Activated CD8-positive, alpha-beta T cell treated with anti-CD3 and anti-CD28 coated beads, Interleukin-2, amount 10 ng/mL, durations not matched to agents 7 days and 5 days (primary cell): ENCODE data around the gene SLC25A21. TPM values are rescaled to one million over a fixed set of nuclear protein-coding genes. Genes with fewer than 3 reads are reported as not detected.
A peak's percentile ranks its signal among the peaks of the same experiment; 100 is the strongest.

ENCODE experiments used
- ATAC-seq: fragments of 150-1000 bp; cut with Tn5 transposase; one replicate; pipeline ENCODE4 v1.10.0; 2021; ENCODE audit warnings: moderate library complexity
- CTCF ChIA-PET: fragments of 350-600 bp; sonication (Branson Sonifier 250); formaldehyde crosslinking; loops from one replicate; lab custom pipeline; 2021; ENCODE audit warnings: antibody characterized with exemption; lab: Charles Lee
- POLR2A ChIA-PET: fragments of 350-600 bp; sonication (Branson Sonifier 250); formaldehyde crosslinking; loops from one replicate; lab custom pipeline; 2021; ENCODE audit warnings: antibody characterized with exemption; lab: Charles Lee
- DNase-seq: peaks from one replicate; pipeline ENCODE4 v3.0.0-alpha.2; 2020
- H3K27ac Mint-ChIP-seq: one replicate; pipeline ENCODE4 v1.8.0; 2021; ENCODE audit warnings: mild to moderate bottlenecking, mixed read lengths
- H3K27me3 Mint-ChIP-seq: one replicate; pipeline ENCODE4 v1.8.0; 2021; ENCODE audit warnings: low read depth, mixed read lengths
- H3K36me3 Mint-ChIP-seq: one replicate; pipeline ENCODE4 v1.8.0; 2021; ENCODE audit warnings: low read depth, mixed read lengths
- H3K4me1 Mint-ChIP-seq: one replicate; pipeline ENCODE4 v1.8.0; 2021; ENCODE audit warnings: low read depth, mixed read lengths
- H3K4me3 Mint-ChIP-seq: one replicate; pipeline ENCODE4 v1.8.0; 2021; ENCODE audit warnings: mild to moderate bottlenecking, mixed read lengths
- H3K9me3 Mint-ChIP-seq: one replicate; pipeline ENCODE4 v1.8.0; 2022; ENCODE audit warnings: mixed read lengths; ENCODE audit not compliant: insufficient read depth
- total RNA-seq, 2 experiments: library from RNA; stranded (reverse); gene quantifications; one replicate each; pipeline ENCODE4 v1.2.3, GENCODE V29; 2021

The SLC25A21 gene
- total RNA-seq, 2 experiments from 2014 or later = not detected

DNA sequence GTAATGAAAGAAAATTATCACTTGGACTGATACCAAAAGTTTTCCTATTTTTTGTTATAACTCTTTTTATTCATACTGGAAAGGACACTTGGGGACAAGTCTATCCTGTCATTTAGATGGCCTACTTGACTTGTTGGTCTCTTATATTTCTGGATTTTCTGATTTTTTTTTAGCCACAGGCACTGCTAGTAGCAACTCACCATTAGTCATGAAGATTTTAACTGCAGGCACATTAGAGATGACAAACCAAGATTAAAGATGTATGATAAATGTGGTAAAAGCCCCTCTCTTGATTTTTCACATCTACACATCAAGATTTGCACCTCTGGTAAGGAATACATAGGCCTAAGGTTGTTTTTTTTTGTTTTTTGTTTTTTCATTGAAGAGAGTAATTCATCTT, 217.0 kb downstream of the SLC25A21 start:
- H3K9me3 Mint-ChIP-seq = no peaks in the 10 kb centered on the region
- POLR2A ChIA-PET = no interaction called here
- H3K4me3 Mint-ChIP-seq = no peak overlapping the region
- H3K36me3 Mint-ChIP-seq = no peaks in the 10 kb centered on the region
- DNase-seq = no peak
- H3K27ac Mint-ChIP-seq = no peak overlapping the region
- no peaks in the 10 kb centered on the region for H3K27me3 Mint-ChIP-seq
- ATAC-seq = no peak
- no peaks in the 10 kb centered on the region for H3K4me1 Mint-ChIP-seq
- CTCF ChIA-PET = no interaction called here

DNA sequence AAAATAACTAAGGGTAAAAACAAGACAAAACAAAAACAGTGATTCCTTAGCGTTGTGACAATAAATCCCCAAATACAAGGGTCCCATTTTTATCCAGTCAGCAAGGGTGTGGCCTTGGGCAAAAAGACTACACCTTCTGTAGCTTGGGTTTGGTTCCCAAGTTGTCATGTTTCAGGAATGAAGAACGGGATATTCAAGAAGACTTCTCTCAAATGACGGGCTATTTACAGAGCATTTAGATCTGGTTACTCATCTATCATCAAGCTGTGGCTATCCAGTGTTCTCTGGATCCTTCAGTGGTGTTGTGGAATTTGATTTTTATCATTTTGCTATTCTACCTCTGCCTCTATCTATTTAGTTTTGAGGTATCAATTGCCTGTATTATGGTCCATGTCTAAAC, 219.7 kb downstream of the SLC25A21 start:
- ChIA-PET POLR2A (no interaction called here), CTCF (interaction anchor here (2.5 kb wide), 1 partner anchor 11 kb away, joined by 17 read pairs; no protein-coding TSS in a partner anchor)
- Mint-ChIP-seq H3K9me3 (no peaks in the 10 kb centered on the region), H3K4me1 (no peaks in the 10 kb centered on the region), H3K4me3 (no peak overlapping the region), H3K27me3 (no peaks in the 10 kb centered on the region), H3K36me3 (no peaks in the 10 kb centered on the region), H3K27ac (no peak overlapping the region)
- ATAC-seq = no peak
- no peak for DNase-seq

DNA sequence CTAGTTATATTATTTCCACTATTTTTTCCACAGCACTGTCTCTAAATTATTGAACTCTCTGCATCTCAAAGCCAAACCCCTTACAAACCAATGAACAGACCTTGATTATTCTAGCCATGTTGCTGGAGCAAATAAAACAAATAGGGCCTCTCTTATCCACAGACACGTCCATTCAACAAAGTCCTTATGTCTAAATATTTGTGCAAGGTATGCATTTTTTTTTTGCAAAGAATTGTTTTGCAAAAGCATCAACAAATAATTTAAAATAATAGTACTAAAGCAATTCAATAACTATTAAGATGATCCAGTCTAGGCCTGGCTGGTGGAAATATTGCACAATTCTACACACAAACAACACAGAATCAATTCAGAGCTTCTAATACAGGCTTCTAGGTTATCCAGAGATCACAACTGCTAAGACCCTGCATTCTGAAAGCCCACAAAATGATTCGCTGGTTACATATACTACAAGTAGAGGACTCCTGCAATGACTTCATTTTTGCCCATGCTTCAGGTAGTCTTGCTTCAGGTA, 221.0 kb downstream of the SLC25A21 start:
- ATAC-seq (no peak), DNase-seq (no peak)
- Mint-ChIP-seq H3K27me3 (no peaks in the 10 kb centered on the region), H3K27ac (no peak overlapping the region), H3K4me1 (no peaks in the 10 kb centered on the region), H3K9me3 (no peaks in the 10 kb centered on the region), H3K4me3 (no peak overlapping the region), H3K36me3 (no peaks in the 10 kb centered on the region)
- ChIA-PET POLR2A (no interaction called here), CTCF (no interaction called here)

DNA sequence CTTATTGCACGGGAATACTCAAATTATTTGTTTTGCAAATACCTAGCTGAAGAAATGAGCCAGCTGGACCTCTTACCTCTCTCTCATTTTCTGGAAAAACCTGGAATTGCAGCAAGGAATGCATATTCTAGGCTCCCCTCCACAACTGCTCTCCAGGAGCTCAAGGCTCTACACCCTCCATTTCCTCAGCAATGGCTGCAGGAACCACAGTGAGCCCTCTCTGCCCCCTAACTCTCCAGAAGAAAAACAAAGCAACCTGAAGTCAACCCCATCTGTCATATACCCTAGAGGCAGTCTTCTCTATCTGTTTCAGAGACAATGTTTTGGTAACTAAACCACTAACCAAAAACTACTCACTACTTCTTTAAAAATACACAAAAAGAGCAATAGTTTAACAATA, 221.6 kb downstream of the SLC25A21 start:
- DNase-seq (no peak), ATAC-seq (no peak)
- Mint-ChIP-seq H3K4me3 (no peak overlapping the region), H3K4me1 (no peaks in the 10 kb centered on the region), H3K36me3 (no peaks in the 10 kb centered on the region), H3K27me3 (no peaks in the 10 kb centered on the region), H3K9me3 (no peaks in the 10 kb centered on the region), H3K27ac (no peak overlapping the region)
- CTCF ChIA-PET = no interaction called here
- POLR2A ChIA-PET = no interaction called here

DNA sequence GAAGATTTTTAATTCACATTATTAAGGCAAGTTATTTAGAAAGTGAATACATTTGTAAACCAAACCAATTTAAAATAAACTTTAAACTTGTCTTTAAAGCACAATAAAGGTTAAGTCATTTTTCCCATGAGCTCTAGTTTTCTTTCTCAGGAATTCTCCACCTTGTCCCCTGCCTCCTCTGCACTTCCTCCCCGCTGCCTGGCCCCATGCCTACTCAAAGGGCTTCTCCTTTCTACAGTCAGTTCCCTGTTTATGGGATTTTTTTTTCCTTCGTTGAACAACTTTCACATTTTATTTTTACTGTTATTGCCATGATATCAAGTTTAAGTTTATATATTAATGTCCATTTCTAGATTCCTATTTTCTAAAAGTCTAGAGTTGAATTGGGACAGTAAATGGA, 223.0 kb downstream of the SLC25A21 start:
- H3K4me1 Mint-ChIP-seq = no peaks in the 10 kb centered on the region
- CTCF ChIA-PET = no interaction called here
- POLR2A ChIA-PET = no interaction called here
- no peak overlapping the region for H3K4me3 Mint-ChIP-seq
- H3K27me3 Mint-ChIP-seq = no peaks in the 10 kb centered on the region
- H3K36me3 Mint-ChIP-seq = no peaks in the 10 kb centered on the region
- DNase-seq (no peak), ATAC-seq (no peak)
- no peak overlapping the region for H3K27ac Mint-ChIP-seq
- H3K9me3 Mint-ChIP-seq = no peaks in the 10 kb centered on the region

DNA sequence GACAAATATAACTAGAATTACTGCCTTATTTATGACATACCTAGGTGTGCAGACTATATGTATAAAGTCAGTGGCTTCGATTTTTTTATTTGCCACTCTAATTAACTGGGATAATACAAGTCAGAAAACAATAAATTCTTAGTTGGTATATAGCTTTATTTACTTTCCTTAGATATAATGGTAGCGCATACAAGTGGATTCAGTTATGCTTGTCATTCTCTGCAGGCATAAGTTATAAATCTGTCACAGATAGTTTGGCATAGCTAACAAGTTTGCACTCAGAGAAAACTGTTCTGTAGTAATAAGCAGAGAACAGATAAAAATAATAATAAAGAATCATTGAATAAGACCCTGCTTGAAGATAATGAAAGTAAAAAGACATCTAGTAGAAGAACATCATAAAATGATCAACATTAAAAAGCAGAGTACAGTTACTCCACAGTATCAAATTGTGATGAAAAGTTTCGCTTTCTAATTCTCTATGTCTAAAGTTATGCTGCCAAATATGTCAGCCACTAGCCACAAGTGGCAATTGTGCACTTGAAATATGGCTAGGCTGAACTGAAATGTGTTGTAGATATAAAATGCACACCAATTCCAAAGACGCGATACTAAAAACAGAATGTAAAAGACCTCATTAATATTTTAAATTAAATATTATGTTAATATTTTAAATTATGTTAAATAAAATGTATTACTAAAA, 224.1 kb downstream of the SLC25A21 start:
- Mint-ChIP-seq H3K9me3 (no peaks in the 10 kb centered on the region), H3K27ac (no peak overlapping the region), H3K27me3 (no peaks in the 10 kb centered on the region), H3K4me3 (no peak overlapping the region), H3K36me3 (no peaks in the 10 kb centered on the region), H3K4me1 (no peaks in the 10 kb centered on the region)
- ChIA-PET CTCF (no interaction called here), POLR2A (no interaction called here)
- DNase-seq = no peak
- ATAC-seq = no peak

DNA sequence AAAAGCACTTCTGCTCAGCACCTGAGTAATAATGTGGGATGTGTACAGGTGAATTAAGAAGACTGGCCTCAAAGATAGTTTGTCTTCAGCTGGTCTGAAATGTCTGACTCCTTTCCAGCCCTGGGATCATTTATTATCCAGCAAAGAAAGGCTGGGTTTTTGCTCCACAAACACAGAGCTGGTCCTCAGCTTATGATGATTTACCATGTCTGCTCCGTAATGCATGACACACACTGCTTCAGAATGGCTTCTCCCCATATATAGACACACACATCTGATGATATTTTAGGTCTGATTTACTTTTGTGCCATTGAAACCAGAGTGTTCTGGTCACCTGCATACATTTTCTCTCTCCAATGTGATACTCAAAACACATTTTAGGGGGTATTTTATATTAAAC, 225.0 kb downstream of the SLC25A21 start:
- Mint-ChIP-seq H3K4me1 (no peaks in the 10 kb centered on the region), H3K27me3 (no peaks in the 10 kb centered on the region), H3K4me3 (no peak overlapping the region), H3K9me3 (no peaks in the 10 kb centered on the region), H3K36me3 (no peaks in the 10 kb centered on the region), H3K27ac (no peak overlapping the region)
- POLR2A ChIA-PET = no interaction called here
- DNase-seq (no peak), ATAC-seq (no peak)
- CTCF ChIA-PET = no interaction called here

DNA sequence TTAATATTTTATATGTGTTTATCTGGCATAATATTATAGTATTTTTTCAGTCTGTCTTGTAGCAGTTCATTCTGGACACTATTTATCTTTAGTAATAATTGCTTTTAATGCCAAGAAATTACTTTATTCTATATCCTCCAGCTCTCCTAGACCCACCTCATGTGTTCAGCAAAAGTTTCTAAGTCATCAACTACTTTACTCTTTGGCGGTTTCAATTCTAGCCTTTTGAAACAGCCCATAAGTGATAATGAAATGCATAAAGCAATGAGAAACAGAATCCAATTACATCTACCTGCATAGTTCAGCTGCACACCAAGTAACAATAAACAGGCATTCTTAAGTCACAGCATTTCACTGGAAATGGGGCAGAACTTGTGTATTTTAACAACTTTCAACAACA, 225.5 kb downstream of the SLC25A21 start:
- Mint-ChIP-seq H3K27me3 (no peaks in the 10 kb centered on the region), H3K9me3 (no peaks in the 10 kb centered on the region), H3K36me3 (no peaks in the 10 kb centered on the region), H3K4me3 (no peak overlapping the region), H3K27ac (no peak overlapping the region), H3K4me1 (no peaks in the 10 kb centered on the region)
- ChIA-PET CTCF (no interaction called here), POLR2A (no interaction called here)
- ATAC-seq (no peak), DNase-seq (no peak)

DNA sequence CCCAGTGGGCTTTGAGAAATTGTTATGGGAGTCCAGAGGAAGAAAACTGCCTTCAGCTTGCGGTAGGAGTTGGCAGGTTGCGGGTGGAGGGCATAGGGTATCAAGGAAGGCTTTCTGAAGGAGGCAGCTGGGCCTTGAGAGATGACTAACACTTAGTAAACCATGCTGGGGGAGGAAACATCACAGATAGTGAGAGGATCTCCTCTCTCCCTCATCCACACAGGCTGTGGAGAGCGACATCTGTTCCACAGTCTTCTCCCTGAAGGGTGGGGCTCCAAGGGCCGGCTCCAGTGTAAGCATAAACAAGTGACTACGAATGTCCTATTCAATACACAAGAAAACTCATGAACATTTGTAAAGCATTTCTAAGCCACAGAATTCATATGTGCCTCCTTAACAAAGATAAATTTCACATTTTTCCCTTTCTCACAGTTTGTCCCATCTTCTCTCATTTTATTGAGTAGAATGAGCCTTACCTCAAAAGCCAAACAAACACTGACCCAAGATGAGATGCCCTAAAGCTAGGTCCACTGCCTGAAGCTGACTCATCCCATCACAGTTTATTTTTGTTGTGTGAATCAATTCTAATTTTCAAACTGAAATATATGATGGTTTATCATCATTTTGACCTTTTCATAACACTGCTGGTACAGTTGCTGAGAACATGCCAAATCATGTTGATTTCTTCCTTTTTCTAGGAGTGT, 227.9 kb downstream of the SLC25A21 start:
- POLR2A ChIA-PET = interaction anchor here (0.6 kb wide), 1 partner anchor 113 kb away, joined by 4 read pairs; no protein-coding TSS in a partner anchor
- CTCF ChIA-PET = interaction anchor here (1.4 kb wide), 1 partner anchor 391 kb away, joined by 4 read pairs; no protein-coding TSS in a partner anchor
- H3K4me1 Mint-ChIP-seq = no peaks in the 10 kb centered on the region
- H3K27me3 Mint-ChIP-seq = no peaks in the 10 kb centered on the region
- H3K9me3 Mint-ChIP-seq = no peaks in the 10 kb centered on the region
- H3K27ac Mint-ChIP-seq = no peak overlapping the region
- ATAC-seq = no peak
- no peak for DNase-seq
- H3K36me3 Mint-ChIP-seq = no peaks in the 10 kb centered on the region
- no peak overlapping the region for H3K4me3 Mint-ChIP-seq

DNA sequence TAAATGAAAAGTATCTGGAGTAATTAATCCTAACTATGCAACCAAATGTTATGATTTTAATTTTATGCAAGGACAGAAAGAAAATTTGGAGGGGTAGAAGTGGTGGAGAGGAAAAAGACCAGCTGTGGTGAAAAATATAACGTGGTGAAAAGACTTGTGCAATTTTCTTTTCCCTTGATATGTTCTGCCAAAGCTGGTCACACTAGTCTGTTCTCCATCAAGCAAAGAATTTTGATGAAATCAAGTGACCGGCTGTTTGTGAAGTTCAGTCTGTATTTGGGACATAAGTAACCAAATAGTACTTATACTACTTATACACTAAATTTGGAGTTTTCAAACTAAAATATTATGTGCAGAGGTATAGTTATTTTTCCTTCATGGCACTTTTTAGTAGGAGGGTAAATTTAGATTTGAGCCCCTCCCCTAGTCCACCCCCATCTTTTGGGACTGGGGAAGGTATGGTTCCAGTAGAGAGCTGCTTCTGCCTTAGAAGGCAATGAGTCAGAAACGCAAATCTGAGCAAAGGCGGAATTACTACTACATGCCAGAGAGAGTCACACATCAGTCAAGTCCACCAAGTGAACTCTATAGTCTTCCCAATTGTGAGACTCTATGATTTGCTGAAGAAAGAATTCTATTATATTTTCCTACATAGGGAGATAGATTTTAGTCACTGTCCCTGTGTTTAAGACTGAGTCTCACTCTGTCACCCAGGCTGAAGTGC, 229.7 kb downstream of the SLC25A21 start:
- no peak overlapping the region for H3K4me3 Mint-ChIP-seq
- H3K36me3 Mint-ChIP-seq = no peaks in the 10 kb centered on the region
- ChIA-PET POLR2A (no interaction called here), CTCF (interaction anchor here (0.7 to 2.1 kb wide), 9 partner anchors 10 to 388 kb away, joined by 3 to 33 read pairs (median 6); no protein-coding TSS in a partner anchor)
- no peaks in the 10 kb centered on the region for H3K27me3 Mint-ChIP-seq
- DNase-seq (no peak), ATAC-seq (no peak)
- H3K9me3 Mint-ChIP-seq = no peaks in the 10 kb centered on the region
- H3K27ac Mint-ChIP-seq = no peak overlapping the region
- no peaks in the 10 kb centered on the region for H3K4me1 Mint-ChIP-seq

DNA sequence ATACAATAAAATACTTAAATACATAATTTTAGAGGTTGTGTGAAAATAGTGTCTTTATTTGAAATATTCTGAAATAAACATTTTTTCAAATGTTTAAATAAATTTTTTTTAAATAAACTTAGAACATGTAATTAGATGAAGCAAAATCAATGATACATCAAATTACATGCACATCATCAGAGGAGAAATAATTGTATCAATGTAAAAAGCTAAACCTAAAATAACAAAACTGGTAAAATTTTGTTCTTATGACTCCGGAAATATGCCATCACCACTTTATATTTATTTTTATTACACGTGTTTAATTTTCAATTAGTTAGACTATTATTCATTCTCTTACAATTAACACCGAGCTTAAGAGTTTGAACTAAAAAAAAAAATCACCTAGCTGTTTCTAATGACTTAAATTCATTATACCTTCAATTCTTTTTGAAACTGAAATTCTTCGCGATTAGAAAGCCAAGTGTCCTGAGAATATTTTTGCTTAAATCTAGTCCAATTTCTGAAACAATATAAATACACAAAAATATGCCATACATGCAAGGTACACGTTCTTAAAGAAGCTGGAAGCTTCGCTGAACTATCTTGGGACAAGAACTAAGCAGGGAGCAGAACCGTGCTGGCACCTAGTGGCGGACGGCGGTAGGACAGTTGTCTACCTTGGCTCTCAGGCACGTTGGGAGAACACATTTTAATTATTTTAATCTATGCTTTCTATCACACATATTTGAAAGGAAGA, 230.5 kb downstream of the SLC25A21 start:
- ATAC-seq = no peak
- Mint-ChIP-seq H3K4me3 (no peak overlapping the region), H3K36me3 (no peaks in the 10 kb centered on the region), H3K4me1 (no peaks in the 10 kb centered on the region), H3K27me3 (no peaks in the 10 kb centered on the region), H3K9me3 (no peaks in the 10 kb centered on the region), H3K27ac (no peak overlapping the region)
- ChIA-PET CTCF (interaction anchor here (0.7 to 2.1 kb wide), 12 partner anchors 9 to 416 kb away, joined by 3 to 33 read pairs (median 4); no protein-coding TSS in a partner anchor), POLR2A (no interaction called here)
- peak; percentile 62 for DNase-seq
